Ectodermal cell (in vitro differentiated cells): ENCODE measurements around the gene KRTDAP.

Experiments used
- H3K27ac ChIP-seq: 2 replicates; pipeline ENCODE4 v1.7.0; 2013; ENCODE audit warnings: mild to moderate bottlenecking, low read depth, low read length; ENCODE audit not compliant: insufficient read depth, poor library complexity, severe bottlenecking
- H3K27me3 ChIP-seq: 2 replicates; pipeline ENCODE4 v1.7.0; 2013; ENCODE audit warnings: mild to moderate bottlenecking, low read length; ENCODE audit not compliant: insufficient read depth, control insufficient read depth, poor library complexity, severe bottlenecking
- H3K36me3 ChIP-seq: one replicate; pipeline ENCODE4 v1.7.0; 2013; ENCODE audit warnings: low read length; ENCODE audit not compliant: control insufficient read depth, insufficient read depth
- H3K4me1 ChIP-seq: one replicate; pipeline ENCODE4 v1.7.0; 2013; ENCODE audit warnings: low read length; ENCODE audit not compliant: control insufficient read depth, insufficient read depth
- H3K4me3 ChIP-seq: 2 replicates; pipeline ENCODE4 v1.7.0; 2013; ENCODE audit warnings: low read depth, low read length, control low read depth; ENCODE audit not compliant: insufficient read depth
- H3K9me3 ChIP-seq: 2 replicates; pipeline ENCODE4 v1.7.0; 2013; ENCODE audit warnings: mild to moderate bottlenecking, low read length, moderate library complexity; ENCODE audit not compliant: control insufficient read depth
- WGBS, 2 experiments: methylation state at CpG; one replicate each; pipeline ENCODE4 v1.1.7; 2013; ENCODE audit warnings: missing lambda C conversion rate in 2 of 2; 5-methylcytosine and 5-hydroxymethylcytosine counted together

Gene KRTDAP

GRCh38 chr19:35455616-35456201, 34.6 kb downstream of the KRTDAP start:
- no peaks in the 10 kb centered on the region for H3K9me3 ChIP-seq
- no peak overlapping the region for H3K27ac ChIP-seq
- H3K36me3 ChIP-seq: no peaks in the 10 kb centered on the region
- no peaks in the 10 kb centered on the region for H3K4me1 ChIP-seq
- no peaks in the 10 kb centered on the region for H3K27me3 ChIP-seq
- 94 to 96% methylated on average over 3 of the region's 3 CpGs for WGBS, 2 experiments
- H3K4me3 ChIP-seq: no peak overlapping the region

- Histone ChIP-seq H3K27ac (no peak overlapping the region), H3K27me3 (no peaks in the 10 kb centered on the region), H3K4me3 (no peak overlapping the region), H3K4me1 (no peaks in the 10 kb centered on the region), H3K9me3 (no peaks in the 10 kb centered on the region), H3K36me3 (no peaks in the 10 kb centered on the region)
- 85 to 93% methylated on average over 2 of the region's 2 CpGs for WGBS, 2 experiments
These were observed 35.6 kb downstream of the KRTDAP start for GRCh38 chr19:35454663-35455062.

- H3K4me1 ChIP-seq: no peaks in the 10 kb centered on the region
- H3K27ac ChIP-seq: no peak overlapping the region
- 86 to 89% methylated on average over 7 of the region's 7 CpGs for WGBS, 2 experiments
- no peaks in the 10 kb centered on the region for H3K36me3 ChIP-seq
- no peaks in the 10 kb centered on the region for H3K27me3 ChIP-seq
- no peaks in the 10 kb centered on the region for H3K9me3 ChIP-seq
- H3K4me3 ChIP-seq: no peak overlapping the region
These were observed 38.7 kb downstream of the KRTDAP start for GRCh38 chr19:35451338-35452096.

- Histone ChIP-seq H3K4me3 (no peak overlapping the region), H3K4me1 (no peaks in the 10 kb centered on the region), H3K36me3 (no peaks in the 10 kb centered on the region), H3K9me3 (no peaks in the 10 kb centered on the region), H3K27me3 (no peaks in the 10 kb centered on the region), H3K27ac (no peak overlapping the region)
- WGBS, 2 experiments: 90 to 91% methylated on average over 27 of the region's 27 CpGs
These were observed 40.8 kb downstream of the KRTDAP start for GRCh38 chr19:35449359-35450043.

- H3K27me3 ChIP-seq: no peaks in the 10 kb centered on the region
- no peaks in the 10 kb centered on the region for H3K9me3 ChIP-seq
- no peaks in the 10 kb centered on the region for H3K36me3 ChIP-seq
- H3K4me3 ChIP-seq: no peak within 1 kb of the TSS
- no peaks in the 10 kb centered on the region for H3K4me1 ChIP-seq
- WGBS, 2 experiments: 88 to 92% methylated on average over 12 of the region's 12 CpGs
- no peak within 1 kb of the TSS for H3K27ac ChIP-seq
These were observed 42.4 kb downstream of the KRTDAP start, which contains the start of gene FFAR2 for GRCh38 chr19:35447606-35448469. Gene FFAR2 (plus strand): TSS chr19:35448257. CDS start chr19:35449715, 1,458 bp downstream.

GRCh38 chr19:35445826-35446593, 44.3 kb downstream of the KRTDAP start:
- H3K27ac ChIP-seq: no peak overlapping the region
- H3K36me3 ChIP-seq: no peaks in the 10 kb centered on the region
- 92 to 94% methylated on average over 21 of the region's 21 CpGs for WGBS, 2 experiments
- H3K9me3 ChIP-seq: no peaks in the 10 kb centered on the region
- no peaks in the 10 kb centered on the region for H3K4me1 ChIP-seq
- H3K4me3 ChIP-seq: no peak overlapping the region
- H3K27me3 ChIP-seq: no peaks in the 10 kb centered on the region

GRCh38 chr19:35444735-35445134, 45.5 kb downstream of the KRTDAP start:
- Histone ChIP-seq H3K9me3 (no peaks in the 10 kb centered on the region), H3K27me3 (no peaks in the 10 kb centered on the region), H3K36me3 (no peaks in the 10 kb centered on the region), H3K4me3 (no peak overlapping the region), H3K4me1 (no peaks in the 10 kb centered on the region), H3K27ac (no peak overlapping the region)
- WGBS, 2 experiments: 87% methylated on average over 1 of the region's 1 CpG

- H3K36me3 ChIP-seq: no peaks in the 10 kb centered on the region
- H3K4me1 ChIP-seq: no peaks in the 10 kb centered on the region
- H3K4me3 ChIP-seq: no peak overlapping the region
- no peaks in the 10 kb centered on the region for H3K27me3 ChIP-seq
- WGBS, 2 experiments: 84 to 85% methylated on average over 7 of the region's 7 CpGs
- no peaks in the 10 kb centered on the region for H3K9me3 ChIP-seq
- H3K27ac ChIP-seq: no peak overlapping the region
These were observed 48.2 kb downstream of the KRTDAP start for GRCh38 chr19:35442091-35442490.

- Histone ChIP-seq H3K9me3 (no peaks in the 10 kb centered on the region), H3K27ac (no peak overlapping the region), H3K4me1 (no peaks in the 10 kb centered on the region), H3K4me3 (no peak overlapping the region), H3K36me3 (no peaks in the 10 kb centered on the region), H3K27me3 (no peaks in the 10 kb centered on the region)
- WGBS, 2 experiments: 78 to 80% methylated on average over 6 of the region's 6 CpGs
These were observed 50.3 kb downstream of the KRTDAP start for GRCh38 chr19:35439921-35440320.
